GM18519 (cell line): Measurements from ENCODE around the gene ST3GAL4.

Experiments used
- ATAC-seq: cut with Tn5 transposase; IDR thresholded peaks from one replicate; pipeline ENCODE4 v1.9.1; 2021; ENCODE audit warnings: mild to moderate bottlenecking, moderate library complexity; ENCODE audit not compliant: unreplicated experiment, low FRiP score

The ST3GAL4 gene

DNA sequence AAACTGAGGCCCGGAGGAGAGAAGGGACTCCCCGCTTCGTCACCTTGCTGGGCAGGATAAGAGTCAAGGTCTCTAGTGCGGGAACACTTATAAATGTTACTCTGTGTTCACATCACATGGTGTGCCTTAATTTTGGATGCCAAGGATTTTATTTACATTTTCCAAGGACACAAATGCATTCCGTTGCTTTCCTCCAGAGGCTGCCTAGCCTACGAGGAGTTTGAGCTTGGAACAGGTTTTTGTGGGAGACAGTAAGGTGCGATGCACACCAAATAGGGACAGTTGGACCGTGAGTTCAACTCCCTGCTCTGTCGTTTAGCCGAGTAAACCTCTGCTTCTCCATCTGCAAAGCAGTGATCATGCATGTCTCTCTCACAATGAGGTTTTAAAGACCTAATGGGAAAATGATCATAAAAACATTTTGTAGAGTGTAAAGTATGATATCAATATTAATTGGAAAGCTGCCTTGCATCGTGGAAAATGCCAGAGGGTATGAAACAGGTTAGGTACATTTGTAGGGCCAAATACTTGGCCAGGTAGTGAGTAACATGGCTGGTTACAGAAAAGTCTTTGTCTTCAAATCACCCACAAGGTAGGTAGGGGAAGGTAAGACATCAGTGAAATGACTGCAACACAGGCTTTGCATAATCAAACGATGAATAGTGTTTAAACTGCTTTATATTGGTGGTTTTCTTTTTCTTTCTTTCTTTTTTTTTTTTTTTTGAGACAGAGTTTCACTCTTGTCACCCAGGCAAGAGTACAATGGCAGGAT is 61.8 kb downstream of the ST3GAL4 start:
- no peak for ATAC-seq

DNA sequence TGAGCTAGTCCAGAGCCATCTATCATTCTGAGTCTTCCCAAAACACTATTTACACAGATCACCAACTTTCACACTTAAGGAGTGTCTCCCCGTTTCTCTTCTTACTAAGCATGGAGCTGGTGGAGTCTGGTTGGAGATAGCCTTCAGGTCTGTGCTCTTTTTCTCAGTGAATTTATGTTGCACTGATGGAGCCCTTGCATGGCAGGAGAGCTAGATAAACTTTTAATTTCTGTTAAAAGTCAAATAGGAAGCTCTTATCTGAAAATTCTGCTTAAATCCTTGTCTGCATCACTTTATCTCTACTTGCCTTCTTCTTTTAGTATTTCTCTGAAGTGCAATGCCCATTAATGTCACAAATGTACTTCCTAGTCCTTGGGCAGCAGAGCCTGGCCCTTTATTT is 63.4 kb downstream of the ST3GAL4 start:
- no peak for ATAC-seq

DNA sequence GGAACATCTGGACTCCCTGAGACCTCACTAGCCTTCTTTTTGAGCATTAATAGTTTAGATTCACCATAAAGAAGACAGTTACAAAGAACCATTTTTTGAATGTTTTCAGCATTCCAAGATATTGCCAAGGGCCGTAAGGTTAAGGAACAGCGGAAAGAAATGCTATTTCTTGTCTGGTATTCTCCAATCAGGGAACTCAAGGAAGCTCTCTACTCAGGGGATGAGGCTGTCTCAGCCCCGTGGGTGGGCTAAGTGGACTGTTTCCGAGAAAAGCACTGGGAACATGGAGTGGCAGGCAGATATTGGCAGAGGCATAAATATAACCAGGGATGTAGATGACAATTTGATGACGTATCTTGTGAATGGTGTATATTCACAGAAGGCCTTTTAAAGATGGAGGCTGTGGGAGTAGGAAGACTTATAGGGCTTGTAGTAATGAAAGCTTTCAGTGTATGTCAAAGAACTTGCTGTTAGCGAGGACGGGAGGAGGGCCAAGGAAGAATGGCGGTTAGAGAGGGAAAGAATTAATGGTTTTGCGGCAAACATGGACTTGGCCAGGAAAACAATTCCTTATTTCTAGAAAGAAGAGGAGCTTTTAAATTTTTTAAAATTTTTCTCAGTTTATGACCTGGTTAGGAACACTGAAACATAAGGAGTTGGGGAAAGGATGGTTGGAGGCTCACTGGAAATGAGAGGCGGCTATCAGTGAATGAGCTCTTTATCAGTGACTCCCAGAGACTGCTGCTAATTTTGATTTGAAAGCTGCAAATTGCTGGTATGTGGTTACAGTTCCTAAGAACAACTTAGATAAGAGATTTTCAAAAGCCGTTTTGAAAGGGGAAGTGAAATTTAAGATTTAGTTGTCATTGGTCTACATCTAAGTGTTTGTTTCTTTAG is 64.6 kb downstream of the ST3GAL4 start:
- peak; percentile 77 for ATAC-seq

DNA sequence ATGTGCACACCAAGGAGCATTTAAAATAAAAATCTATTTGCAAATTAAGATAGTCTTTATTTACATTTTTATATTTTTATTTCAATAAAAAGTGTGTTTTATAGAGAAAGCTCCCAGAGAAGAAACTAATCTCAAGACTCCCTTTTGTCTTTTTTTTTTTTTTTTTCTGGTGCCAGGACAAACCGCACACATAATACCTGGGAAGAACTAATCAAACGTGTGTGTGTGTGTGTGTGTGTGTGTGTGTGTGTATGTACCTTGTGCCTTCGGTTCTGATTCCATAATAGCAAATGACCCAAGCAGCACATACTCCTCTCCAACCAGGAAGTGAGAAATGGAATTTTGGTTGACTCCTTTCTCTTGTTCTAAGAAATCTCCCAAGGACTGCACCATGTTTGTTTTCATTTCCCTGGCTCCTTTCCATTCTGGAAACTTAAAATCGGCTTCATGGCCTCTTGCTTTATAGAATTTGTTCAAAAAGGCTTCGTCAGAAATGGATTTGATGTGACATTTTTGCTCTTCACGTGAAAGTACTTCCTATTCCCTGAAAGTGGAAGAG is 65.3 kb downstream of the ST3GAL4 start:
- ATAC-seq, result no peak

DNA sequence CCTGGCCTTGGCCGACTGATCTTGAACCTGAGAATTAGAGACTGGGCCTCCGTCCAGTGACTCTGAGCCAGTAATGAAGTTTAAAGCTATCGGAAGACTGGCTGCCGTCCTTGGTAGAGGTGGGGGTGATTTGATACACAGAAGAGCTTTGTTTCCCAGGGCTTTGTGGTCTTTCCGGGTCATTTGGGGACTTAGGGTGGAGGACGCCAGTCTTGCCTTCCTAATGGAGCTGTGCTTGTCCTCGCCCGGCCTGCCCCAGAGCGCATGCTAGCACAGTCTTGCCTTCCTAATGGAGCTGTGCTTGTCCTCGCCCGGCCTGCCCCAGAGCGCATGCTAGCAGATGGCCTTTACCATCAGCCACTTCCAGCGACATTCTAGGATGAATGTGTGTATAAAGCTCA is 65.8 kb downstream of the ST3GAL4 start:
- ATAC-seq, result no peak

DNA sequence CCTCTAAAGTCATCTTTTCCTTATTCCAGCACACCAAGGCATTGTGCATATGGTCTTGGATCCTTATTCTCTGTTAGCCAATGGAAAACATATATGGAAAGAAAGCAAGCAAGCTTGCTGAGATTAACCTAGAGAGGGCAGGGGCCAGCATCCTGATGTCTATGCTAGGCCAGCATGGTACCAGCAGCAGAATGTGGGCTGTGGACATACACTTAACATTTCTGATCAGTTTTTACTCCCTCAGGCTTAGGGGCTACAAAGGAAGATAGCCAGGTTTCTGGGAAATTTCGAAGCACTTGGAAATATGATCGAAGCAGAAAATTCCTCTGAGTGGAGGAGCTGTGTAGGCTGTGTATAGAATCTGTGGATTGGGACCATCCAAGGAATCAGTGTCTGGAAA is 67.0 kb downstream of the ST3GAL4 start:
- ATAC-seq, result no peak

DNA sequence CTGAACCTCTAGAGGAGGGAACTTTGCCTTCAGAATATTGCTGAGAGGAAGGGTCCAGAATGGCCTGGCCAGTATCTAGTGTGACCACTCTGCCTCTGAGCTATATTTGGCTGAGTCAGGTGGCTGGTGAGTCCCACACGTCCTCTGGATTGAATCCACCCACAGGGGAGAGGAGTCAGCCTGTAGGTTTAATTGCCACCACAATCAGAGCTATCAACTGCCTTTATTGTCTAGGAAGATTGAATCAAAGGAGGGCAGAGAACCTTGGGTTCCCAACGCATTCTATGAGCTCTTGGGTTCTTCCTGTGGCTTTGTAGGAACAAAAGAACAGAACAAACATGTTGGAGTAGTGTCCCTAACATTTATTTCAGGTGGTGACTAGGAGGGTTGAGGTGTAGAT is 67.7 kb downstream of the ST3GAL4 start:
- no peak for ATAC-seq

DNA sequence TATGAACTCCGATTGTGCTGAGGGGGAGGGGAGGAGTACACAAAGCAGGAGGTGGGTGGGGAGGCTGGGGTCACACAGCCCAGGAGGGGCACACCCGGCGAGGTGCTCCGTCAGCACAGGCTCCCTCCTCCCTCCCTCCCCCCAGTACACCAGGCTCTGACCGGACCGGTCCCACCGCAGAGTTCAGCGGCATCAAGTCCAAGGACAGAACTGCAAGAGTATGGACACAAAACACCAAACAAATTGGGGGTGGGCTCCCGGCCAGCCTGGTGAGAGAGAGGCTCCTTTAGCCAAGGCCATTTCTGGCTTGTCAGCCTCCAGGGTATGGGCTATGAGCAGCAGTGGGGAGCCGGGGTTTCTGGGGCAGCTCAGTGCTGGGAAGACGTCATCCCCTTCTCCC is 68.3 kb downstream of the ST3GAL4 start:
- ATAC-seq, result no peak

DNA sequence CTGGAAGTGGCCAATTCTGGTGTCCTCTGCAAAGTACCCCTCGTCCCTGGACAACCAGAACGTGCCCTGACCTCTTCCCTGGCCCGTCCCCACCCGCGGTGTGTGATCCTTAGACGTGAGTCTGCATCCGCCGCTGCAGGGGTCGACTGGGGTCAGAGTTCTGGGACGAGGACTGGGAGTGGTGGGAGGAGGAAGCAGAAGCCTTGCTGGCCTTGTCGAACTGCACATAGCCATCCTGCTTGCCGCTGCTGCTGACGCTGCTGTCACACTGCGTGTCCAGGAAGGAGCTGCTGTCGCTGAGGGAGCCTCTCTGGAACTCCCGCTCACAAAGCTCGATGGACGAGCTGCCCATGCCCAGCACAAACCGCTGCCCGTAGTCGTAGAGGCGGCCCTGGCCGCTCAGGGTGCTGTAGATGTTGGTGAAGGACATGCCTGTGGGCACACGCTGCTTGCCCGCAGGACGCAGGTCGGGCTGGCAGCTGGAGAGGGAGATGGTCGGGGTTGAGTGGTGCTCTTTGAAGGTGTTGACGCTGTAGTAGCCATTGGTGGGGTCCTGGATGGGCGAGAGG is 69.1 kb downstream of the ST3GAL4 start:
- no peak for ATAC-seq

DNA sequence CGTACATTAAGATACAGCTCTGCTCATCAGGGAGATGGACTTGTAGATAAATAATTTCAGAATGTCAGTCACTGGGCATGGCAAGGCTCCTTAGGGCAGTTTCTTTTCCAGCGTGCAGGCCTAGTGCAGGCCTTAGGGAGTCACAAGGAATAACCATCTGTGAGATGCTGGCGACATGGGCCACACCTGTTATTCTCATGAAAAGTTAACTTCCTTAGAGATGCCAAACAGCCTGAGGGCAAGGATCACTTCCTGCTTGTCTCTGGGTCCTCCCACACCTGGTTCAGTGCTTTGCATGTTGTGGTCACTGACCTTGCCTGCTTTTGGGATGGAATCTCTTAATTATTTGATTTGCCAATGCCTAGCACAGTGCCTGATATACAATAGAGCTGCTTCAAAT is 70.6 kb downstream of the ST3GAL4 start:
- no peak for ATAC-seq

DNA sequence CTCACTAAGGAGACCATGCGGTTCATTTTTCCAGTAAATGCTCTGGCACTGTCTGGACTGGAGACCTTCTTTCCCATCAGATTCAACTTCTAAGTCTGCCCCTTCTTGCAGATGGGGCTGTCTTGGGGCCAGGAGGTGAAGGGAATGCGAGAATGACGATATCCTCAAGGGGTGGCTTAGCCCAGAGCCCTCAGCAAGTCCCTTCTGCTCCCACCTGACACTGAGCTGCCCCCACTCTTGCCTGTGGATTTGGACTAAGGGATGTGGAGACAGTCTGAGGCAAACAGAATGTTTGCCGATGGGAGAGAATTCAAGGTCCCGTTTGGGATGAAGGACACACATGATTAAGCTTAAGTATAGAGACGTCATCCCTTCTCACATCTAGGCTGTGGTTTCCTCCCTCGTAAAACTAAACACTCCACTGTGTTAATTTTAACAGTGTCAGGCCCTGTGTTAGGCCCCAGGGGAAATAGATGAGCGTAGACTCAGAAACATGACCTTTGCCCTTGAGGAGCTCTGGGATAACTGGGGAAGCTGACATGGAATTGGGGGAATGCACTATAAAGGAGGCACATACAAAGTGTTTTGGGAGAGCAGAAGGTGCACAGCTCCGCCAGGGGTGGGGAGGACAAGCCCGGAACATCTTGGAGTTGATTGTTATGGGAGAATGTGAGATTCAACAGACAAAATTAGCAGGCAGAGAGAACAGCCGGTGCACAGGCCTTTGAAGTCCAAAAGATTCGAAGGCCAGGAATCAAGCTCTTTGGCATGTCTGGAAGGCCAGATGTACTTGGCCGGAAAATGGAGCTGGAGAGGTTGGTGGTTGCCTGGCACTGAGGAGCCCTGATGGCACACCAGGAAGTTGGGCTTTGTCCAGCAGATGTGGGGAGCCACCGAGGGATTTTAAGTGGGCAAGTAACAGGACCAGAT is 71.6 kb downstream of the ST3GAL4 start:
- ATAC-seq, result no peak

DNA sequence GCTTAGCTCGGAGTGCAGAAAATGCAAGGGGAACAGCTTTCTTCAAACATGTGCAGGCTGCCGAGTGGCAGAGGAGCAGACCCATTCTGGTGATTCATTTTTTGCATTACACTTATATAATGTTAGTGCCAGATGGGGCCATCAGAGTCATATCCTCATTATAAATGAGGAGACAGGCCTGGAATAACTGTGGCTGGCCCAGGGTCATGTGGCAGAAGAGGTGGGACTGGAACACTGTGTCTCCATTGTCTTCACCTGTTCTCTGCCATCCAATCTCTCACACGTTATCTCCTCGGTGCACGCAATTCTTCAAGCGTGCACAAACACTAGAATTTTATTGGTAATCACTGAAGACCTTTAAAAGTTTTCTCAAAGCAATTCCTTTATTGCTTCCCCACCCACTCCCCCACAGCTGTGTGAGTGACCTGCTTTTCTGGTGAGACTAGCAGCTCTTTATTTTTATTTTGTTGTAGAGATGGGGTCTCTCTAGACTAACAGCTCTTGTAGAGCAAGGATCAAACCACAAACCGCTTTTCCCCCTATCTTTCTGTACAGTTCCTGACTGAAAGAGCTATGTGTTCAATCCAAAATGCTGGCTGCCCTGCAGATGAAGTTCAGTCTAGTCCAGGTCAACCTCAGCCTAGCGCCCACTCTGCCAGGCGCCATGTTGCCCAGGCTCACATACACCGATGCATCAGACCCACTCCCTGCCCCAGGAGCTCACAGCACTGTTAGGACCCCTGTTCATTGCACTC is 75.3 kb downstream of the ST3GAL4 start:
- ATAC-seq, result no peak

DNA sequence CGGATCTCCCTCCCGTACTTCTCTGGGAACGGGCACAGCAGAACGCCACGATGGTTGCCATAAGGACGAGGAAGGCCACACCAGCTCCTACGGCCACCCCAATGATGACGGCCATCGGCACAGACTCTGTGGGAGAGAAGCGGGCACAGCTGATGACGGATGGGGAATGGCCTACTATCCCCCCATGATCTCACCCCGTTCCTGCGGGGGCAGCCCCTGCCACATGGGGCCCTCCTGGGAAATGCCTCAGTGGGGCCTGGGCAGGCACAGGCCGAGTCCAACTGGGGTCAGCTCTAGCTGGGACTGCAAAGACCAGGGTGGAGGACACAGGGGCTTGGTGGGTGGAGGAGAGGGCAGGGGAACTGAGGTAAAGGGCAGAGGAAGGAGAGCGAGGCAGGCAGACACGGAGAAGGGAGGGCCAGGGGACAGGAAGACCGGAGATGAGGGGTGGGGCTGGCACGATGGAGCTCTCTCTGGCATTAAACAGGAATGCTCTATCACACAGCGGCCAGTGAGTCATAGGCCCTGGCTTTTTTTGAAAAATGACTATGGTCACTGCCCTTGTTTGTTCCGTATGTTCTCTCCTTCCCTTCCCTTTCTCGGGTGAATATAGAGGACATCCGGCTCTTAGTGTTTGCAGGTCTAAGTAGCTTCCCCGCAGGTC is 76.0 kb downstream of the ST3GAL4 start:
- ATAC-seq, result no peak

DNA sequence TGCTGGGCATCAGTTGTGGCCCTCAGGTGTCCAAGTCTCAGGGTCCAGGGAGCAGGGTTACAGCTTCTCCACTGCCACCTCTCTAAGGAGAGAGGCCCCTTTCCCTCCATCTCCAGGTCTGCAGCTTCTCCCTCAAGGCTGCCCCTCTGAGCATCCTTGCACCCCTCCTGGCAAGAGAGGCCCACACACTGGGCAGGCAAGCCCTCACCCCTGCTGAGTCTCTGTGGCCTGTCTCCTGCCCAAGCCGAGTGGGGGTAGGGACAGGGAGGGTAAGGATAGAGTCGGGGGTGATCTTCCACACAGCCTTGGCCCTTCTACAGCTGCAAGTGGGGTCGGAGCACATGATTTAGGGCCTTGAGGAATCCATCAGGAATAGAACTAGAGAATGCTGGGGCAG is 76.6 kb downstream of the ST3GAL4 start:
- ATAC-seq, result no peak

DNA sequence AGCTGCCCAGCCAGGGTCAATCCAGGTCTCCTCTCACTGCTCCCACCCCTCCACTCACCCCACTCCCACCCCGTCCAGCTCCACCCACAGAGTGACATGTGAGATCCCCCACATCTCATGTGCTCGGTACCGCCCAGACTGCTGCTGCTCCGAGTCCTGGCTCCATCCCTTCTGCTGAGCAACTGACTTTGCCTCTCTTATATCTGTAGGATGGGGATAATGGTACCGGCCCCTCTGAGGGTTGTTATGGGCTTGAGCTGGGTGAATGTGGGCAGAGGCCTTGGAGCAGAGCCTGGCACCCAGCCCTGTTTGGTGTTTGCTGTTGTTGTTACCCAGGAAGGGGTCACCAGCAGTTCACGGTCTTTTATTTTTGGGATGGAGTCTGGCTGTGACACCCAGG is 77.0 kb downstream of the ST3GAL4 start:
- ATAC-seq, result no peak

DNA sequence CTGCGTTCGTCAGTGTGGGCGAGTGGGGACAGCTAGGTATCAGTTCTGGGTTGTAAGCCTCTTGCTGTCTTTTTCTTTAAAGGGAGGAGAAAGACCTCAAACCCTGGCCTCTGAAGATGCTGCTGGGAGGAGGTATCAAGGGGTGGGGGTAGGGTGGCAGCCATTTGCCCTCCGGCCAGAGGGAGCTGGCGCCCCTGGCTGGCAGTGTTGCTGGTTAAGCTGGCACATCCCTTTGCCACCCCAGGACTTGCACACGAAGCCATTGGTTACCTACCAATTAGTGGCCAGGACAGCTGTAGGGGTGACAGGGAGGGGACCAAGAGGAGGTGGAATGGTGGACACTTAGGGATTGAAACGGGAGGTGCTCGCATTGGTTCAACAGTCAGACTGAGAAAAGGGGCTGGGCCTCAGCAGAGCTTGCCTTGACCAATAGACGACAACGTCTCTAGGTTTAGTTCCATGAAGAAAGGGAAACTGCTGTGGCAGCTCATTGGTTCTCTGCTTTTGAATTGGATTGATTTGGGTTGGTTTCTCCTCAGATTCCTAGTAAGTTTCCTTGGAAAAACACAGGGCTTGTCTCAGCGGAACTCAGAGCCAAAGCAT is 77.9 kb downstream of the ST3GAL4 start:
- ATAC-seq, result no peak

DNA sequence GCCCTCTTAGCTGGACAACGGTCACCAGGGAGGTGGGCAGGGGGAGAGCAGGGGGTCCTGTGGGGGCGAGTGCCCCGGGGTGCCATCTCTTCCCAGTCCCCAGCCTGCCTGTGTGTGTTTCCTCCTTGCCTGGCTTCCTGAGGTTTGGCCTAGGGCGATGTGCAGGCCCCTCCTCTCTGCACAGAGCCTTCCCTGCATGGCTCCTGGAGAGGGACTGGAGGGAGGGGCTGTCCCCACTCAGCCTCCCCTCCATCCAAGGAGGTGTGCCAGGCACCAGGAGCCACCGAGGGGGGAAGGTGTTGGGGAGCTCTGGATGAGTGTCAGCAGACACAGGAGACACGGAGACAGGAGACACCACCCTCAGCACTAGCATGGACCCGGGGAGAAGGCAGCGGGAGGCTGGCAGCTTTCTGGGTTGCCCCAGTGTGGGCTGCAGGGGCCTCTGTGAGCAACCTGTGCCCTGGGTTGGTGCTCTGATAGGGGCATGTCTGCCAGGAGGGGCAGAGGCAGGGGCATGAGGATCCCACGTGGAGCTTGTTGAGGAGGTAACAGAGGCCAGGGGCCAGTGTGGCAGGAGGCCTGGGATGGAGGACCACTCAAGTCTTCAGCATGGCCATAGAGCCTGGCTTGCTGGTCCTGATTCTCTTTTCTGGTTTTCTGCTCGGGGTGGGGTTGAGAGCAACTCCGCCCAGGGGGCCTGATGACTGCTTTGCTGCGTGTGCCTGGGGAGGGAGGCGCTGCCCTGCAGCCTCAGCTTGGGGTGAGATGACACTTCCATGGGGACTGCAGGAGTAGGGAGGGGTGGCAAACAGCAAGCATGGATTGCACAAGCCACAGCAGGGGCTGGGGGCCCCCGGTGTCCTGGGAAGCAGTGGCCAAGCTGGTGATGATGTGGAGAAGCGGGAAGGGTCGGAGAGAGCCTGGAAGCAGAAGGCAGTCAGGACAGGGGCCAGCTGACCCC is 78.8 kb downstream of the ST3GAL4 start:
- no peak for ATAC-seq
